ENCODE data around the gene CABP2. TPM values are rescaled to one million over a fixed set of nuclear protein-coding genes. Genes with fewer than 3 reads are reported as not detected.
"Not testable (repeated sequence)": the region's sequence is repeated elsewhere in the genome, so short reads cannot be mapped to it uniquely, and the experiment has no call there.

CABP2 gene
- total RNA-seq: not detected
- long read RNA-seq: 0 reads

GRCh38 chr11:67522844-67523555 is at the start of gene CABP2:
Gene CABP2 (minus strand): TSS chr11:67523446. CDS start chr11:67523326, 120 bp downstream.
- intact Hi-C loops (cut with DNase I): no loop called here
- DNase-seq (ENCODE audit: low spot score): no peak

- intact Hi-C loops (cut with DNase I): no loop called here
- DNase-seq (ENCODE audit: low spot score): no peak
Measured at GRCh38 chr11:67572747-67573419, 49.6 kb upstream of the CABP2 start.

- intact Hi-C loops (cut with DNase I): no loop called here
- DNase-seq (ENCODE audit: low spot score): no peak
Measured at GRCh38 chr11:67572305-67572704, 49.1 kb upstream of the CABP2 start.

- intact Hi-C loops (cut with DNase I): no loop called here
- no peak for DNase-seq (ENCODE audit: low spot score)
Measured at GRCh38 chr11:67571443-67571842, 48.2 kb upstream of the CABP2 start.

- DNase-seq (ENCODE audit: low spot score): no peak
- intact Hi-C loops (cut with DNase I): no loop called here
Measured at GRCh38 chr11:67564230-67564629, 41.0 kb upstream of the CABP2 start.

- DNase-seq (ENCODE audit: low spot score); intact Hi-C loops (cut with DNase I): not testable (repeated sequence)
Measured at GRCh38 chr11:67563705-67564114, 40.5 kb upstream of the CABP2 start.

- intact Hi-C loops (cut with DNase I): no loop called here
- no peak for DNase-seq (ENCODE audit: low spot score)
Measured at GRCh38 chr11:67562963-67563704, 39.9 kb upstream of the CABP2 start.

GRCh38 chr11:67561971-67562619 is 38.8 kb upstream of the CABP2 start:
- intact Hi-C loops (cut with DNase I): no loop called here
- DNase-seq (ENCODE audit: low spot score): no peak

GRCh38 chr11:67558084-67558772 is 35.0 kb upstream of the CABP2 start:
- intact Hi-C loops (cut with DNase I): no loop called here
- peak; percentile 86 for DNase-seq (ENCODE audit: low spot score)

GRCh38 chr11:67556244-67556643 is 33.0 kb upstream of the CABP2 start:
- intact Hi-C loops (cut with DNase I): no loop called here
- DNase-seq (ENCODE audit: low spot score): no peak

- DNase-seq (ENCODE audit: low spot score); intact Hi-C loops (cut with DNase I): not testable (repeated sequence)
Measured at GRCh38 chr11:67551697-67552096, 28.5 kb upstream of the CABP2 start.

GRCh38 chr11:67551127-67551526 is 27.9 kb upstream of the CABP2 start:
- intact Hi-C loops (cut with DNase I): no loop called here
- no peak for DNase-seq (ENCODE audit: low spot score)

GRCh38 chr11:67548555-67549110 is 25.4 kb upstream of the CABP2 start:
- DNase-seq (ENCODE audit: low spot score): no peak
- intact Hi-C loops (cut with DNase I): no loop called here

- intact Hi-C loops (cut with DNase I); DNase-seq (ENCODE audit: low spot score): not testable (repeated sequence)
Measured at GRCh38 chr11:67548112-67548511, 24.9 kb upstream of the CABP2 start.

- no peak for DNase-seq (ENCODE audit: low spot score)
- intact Hi-C loops (cut with DNase I): no loop called here
Measured at GRCh38 chr11:67545280-67545679, 22.0 kb upstream of the CABP2 start.

- DNase-seq (ENCODE audit: low spot score): no peak
- intact Hi-C loops (cut with DNase I): no loop called here
Measured at GRCh38 chr11:67544616-67545242, 21.5 kb upstream of the CABP2 start.

- no peak for DNase-seq (ENCODE audit: low spot score)
- intact Hi-C loops (cut with DNase I): no loop called here
Measured at GRCh38 chr11:67543585-67543984, 20.3 kb upstream of the CABP2 start.

- no peak for DNase-seq (ENCODE audit: low spot score)
- intact Hi-C loops (cut with DNase I): no loop called here
Measured at GRCh38 chr11:67542971-67543370, 19.7 kb upstream of the CABP2 start.

- intact Hi-C loops (cut with DNase I): no loop called here
- DNase-seq (ENCODE audit: low spot score): no peak
Measured at GRCh38 chr11:67542169-67542568, 18.9 kb upstream of the CABP2 start.
